K562 (cell line): ENCODE data around the gene RIMS3.

Source experiments
- CC2D1A ChIP-seq: fragments of 450-650 bp; IDR thresholded peaks from 2 replicates; pipeline ENCODE4 v1.6.1; 2017; ENCODE audit warnings: mild to moderate bottlenecking
- CTCF ChIP-seq, 3 experiments: IDR thresholded peaks in 2 of 3; conservative IDR thresholded peaks in 1 of 3; 2 replicates each; pipeline ENCODE4 v1.5.1; 2011 to 2012; ENCODE audit warnings: low read length in 3 of 3, mild to moderate bottlenecking in 3 of 3, control low read depth in 2 of 3, improper control_type of control experiment in 1 of 3, inconsistent platforms in 1 of 3, low read depth in 1 of 3, mixed read lengths in 1 of 3, moderate library complexity in 1 of 3; ENCODE audit not compliant: insufficient read depth in 2 of 3
- MYC ChIP-seq, 2 experiments: fragments of 250-450 bp in 1 of 2; sonication (Bioruptor Pico) in 1 of 2; IDR thresholded peaks; 2 replicates each; pipeline versions ENCODE4 v1.5.1 to v1.6.1; 2012 to 2021; ENCODE audit warnings: low read depth in 2 of 2, borderline replicate concordance in 1 of 2, improper control_type of control experiment in 1 of 2, low read length in 1 of 2, mild to moderate bottlenecking in 1 of 2, moderate library complexity in 1 of 2
- TAF7 ChIP-seq: fragments of 450-650 bp; IDR thresholded peaks from 2 replicates; pipeline ENCODE4 v1.6.1; 2016; ENCODE audit warnings: missing genetic modification characterization, missing compliant biosample characterization
- TCF7L2 ChIP-seq: fragments of 150-350 bp; IDR thresholded peaks from 2 replicates; pipeline ENCODE4 v1.6.1; 2016; ENCODE audit warnings: low read depth, mild to moderate bottlenecking, low read length, moderate library complexity
- ZNF121 ChIP-seq: sonication (generic); formaldehyde crosslinking; conservative IDR thresholded peaks from 2 replicates; pipeline ENCODE4 v1.8.0; 2022; ENCODE audit warnings: missing genetic modification reagents

GRCh38 chr1:40640314-40641076 is 25.0 kb downstream of the RIMS3 start:
- TF ChIP-seq CC2D1A: no peak
- TF ChIP-seq TAF7 (tag): no peak
- TF ChIP-seq TCF7L2: no peak
- TF ChIP-seq CTCF (IDR thresholded peaks at IDR 0.05 in 2 of 3, conservative IDR thresholded peaks at IDR 0.05 in 1 of 3; ENCODE audit: insufficient read depth in 2 of 3, low read depth in 1 of 3, low read length in 3 of 3): no peak
- TF ChIP-seq ZNF121 (CRISPR knock-in tag): no peak
- no peak for TF ChIP-seq MYC (IDR thresholded peaks at IDR 0.05; ENCODE audit: low read depth, low read length)
- no peak for TF ChIP-seq MYC (CRISPR knock-in tag; IDR thresholded peaks at IDR 0.05; ENCODE audit: borderline replicate concordance, low read depth)
